Measurements from ENCODE around the gene MBD4. TPM values are rescaled to one million over a fixed set of nuclear protein-coding genes. Genes with fewer than 3 reads are reported as not detected.

The MBD4 gene
- total RNA-seq, 1 experiment from 2014 or later: 11.4 TPM

DNA sequence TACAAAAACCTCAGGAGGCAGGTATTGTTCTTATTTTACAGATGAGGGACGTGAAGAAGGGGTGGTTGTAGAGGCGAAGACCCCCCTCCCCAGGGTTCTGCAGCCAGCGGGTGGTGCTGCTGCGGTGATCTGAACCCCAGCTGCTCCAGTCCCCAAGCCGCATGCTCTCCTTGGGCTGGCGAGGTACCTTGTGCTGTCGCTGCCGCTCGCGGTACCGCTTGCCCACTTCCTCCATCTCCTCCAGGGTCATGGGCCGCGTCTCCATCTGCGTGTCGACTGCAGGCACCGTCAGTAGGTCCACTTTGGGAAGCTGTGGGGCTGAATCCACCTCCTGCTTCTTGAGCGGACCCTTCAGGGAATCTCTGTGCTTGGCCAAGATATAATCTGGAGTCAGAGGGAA lies 28.8 kb downstream of the MBD4 start:
- no peak for ATAC-seq
- H3F3A ChIP-seq (ENCODE audit: low read length, unreplicated experiment): no peaks in the 10 kb centered on the region
- no TSS peak for BruUV-seq (replicated peaks)
- H3K4me2 ChIP-seq (ENCODE audit: low read length): no peak overlapping the region
- peaks cover 21% of the 10 kb centered on the region; the same call in 1 of the 2 replicates for H3K4me1 ChIP-seq (ENCODE audit: insufficient read depth, low read length)
- no peaks in the 10 kb centered on the region for H4K20me1 ChIP-seq (ENCODE audit: low read length)
- no peaks in the 10 kb centered on the region for H3K27me3 ChIP-seq (ENCODE audit: low read length)
- H3K9me2 ChIP-seq (replicated peaks; ENCODE audit: low read length): no peaks in the 10 kb centered on the region
- intact Hi-C loops (cut with micrococcal nuclease): no loop called here
- H3K9me3 ChIP-seq (ENCODE audit: low read length): no peaks in the 10 kb centered on the region
- no peak overlapping the region for H3K4me3 ChIP-seq (ENCODE audit: low read length)
- H3K9ac ChIP-seq (ENCODE audit: low read length): no peak overlapping the region
- POLR2A ChIA-PET (ENCODE audit: unreplicated experiment): no interaction called here
- H3K27ac ChIP-seq (ENCODE audit: low read length): no peak overlapping the region
- H2AFZ ChIP-seq (ENCODE audit: low read length): no peak overlapping the region
- no peaks in the 10 kb centered on the region for H3K36me3 ChIP-seq (ENCODE audit: low read depth, low read length)
- no peak for DNase-seq
- no peaks in the 10 kb centered on the region for H3K79me2 ChIP-seq (ENCODE audit: low read length)
- no peak for TF ChIP-seq EZH2 (IDR thresholded peaks at IDR 0.05; ENCODE audit: low read length, unreplicated experiment)
- TF ChIP-seq EZH2phosphoT487 (IDR thresholded peaks at IDR 0.05; ENCODE audit: borderline replicate concordance, low read length): no peak
- TF ChIP-seq, protein P1, sequence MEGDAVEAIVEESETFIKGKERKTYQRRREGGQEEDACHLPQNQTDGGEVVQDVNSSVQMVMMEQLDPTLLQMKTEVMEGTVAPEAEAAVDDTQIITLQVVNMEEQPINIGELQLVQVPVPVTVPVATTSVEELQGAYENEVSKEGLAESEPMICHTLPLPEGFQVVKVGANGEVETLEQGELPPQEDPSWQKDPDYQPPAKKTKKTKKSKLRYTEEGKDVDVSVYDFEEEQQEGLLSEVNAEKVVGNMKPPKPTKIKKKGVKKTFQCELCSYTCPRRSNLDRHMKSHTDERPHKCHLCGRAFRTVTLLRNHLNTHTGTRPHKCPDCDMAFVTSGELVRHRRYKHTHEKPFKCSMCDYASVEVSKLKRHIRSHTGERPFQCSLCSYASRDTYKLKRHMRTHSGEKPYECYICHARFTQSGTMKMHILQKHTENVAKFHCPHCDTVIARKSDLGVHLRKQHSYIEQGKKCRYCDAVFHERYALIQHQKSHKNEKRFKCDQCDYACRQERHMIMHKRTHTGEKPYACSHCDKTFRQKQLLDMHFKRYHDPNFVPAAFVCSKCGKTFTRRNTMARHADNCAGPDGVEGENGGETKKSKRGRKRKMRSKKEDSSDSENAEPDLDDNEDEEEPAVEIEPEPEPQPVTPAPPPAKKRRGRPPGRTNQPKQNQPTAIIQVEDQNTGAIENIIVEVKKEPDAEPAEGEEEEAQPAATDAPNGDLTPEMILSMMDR (conservative IDR thresholded peaks at IDR 0.05; ENCODE audit: low read depth, low read length): no peak
- CTCF ChIA-PET: no interaction called here

DNA sequence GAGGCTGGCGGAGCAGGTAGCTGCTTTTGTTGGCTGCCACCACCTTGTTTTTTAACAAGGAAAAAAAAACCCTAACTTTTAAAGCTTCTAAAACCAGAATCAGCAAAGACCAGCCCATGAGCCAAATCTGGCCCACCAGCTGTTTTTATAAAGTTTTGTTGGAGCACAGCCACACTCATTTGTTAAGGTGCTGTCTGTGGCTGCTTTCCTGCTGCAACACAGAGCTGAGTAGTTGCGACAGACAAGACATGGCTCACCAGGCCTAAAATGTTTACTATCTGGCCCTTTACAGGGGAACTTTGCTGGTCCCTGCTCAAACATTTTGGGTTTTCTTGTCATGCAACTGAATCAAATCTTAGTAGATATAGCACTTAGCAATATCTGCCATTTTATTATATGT lies 30.2 kb downstream of the MBD4 start:
- BruUV-seq (replicated peaks): no TSS peak
- H2AFZ ChIP-seq (ENCODE audit: low read length): no peak overlapping the region
- no peaks in the 10 kb centered on the region for H3F3A ChIP-seq (ENCODE audit: low read length, unreplicated experiment)
- ATAC-seq (no peak), DNase-seq (no peak)
- H3K4me3 ChIP-seq (ENCODE audit: low read length): no peak overlapping the region
- TF ChIP-seq EZH2phosphoT487 (IDR thresholded peaks at IDR 0.05; ENCODE audit: borderline replicate concordance, low read length) (no peak), EZH2 (IDR thresholded peaks at IDR 0.05; ENCODE audit: low read length, unreplicated experiment) (no peak)
- TF ChIP-seq, protein P1 (conservative IDR thresholded peaks at IDR 0.05; ENCODE audit: low read depth, low read length): no peak
- no peaks in the 10 kb centered on the region for H3K9me2 ChIP-seq (replicated peaks; ENCODE audit: low read length)
- ChIA-PET CTCF (no interaction called here), POLR2A (ENCODE audit: unreplicated experiment) (interaction anchor here (0.6 kb wide), 1 partner anchor 82 kb away, joined by 3 read pairs; no protein-coding TSS in a partner anchor)
- H3K36me3 ChIP-seq (ENCODE audit: low read depth, low read length): no peaks in the 10 kb centered on the region
- H3K9ac ChIP-seq (ENCODE audit: low read length): no peak overlapping the region
- H3K27me3 ChIP-seq (ENCODE audit: low read length): no peaks in the 10 kb centered on the region
- H3K9me3 ChIP-seq (ENCODE audit: low read length): no peaks in the 10 kb centered on the region
- no peaks in the 10 kb centered on the region for H4K20me1 ChIP-seq (ENCODE audit: low read length)
- H3K79me2 ChIP-seq (ENCODE audit: low read length): no peaks in the 10 kb centered on the region
- H3K4me1 ChIP-seq (ENCODE audit: insufficient read depth, low read length): peaks cover 19% of the 10 kb centered on the region; the same call in 1 of the 2 replicates
- no peak overlapping the region for H3K4me2 ChIP-seq (ENCODE audit: low read length)
- no peak overlapping the region for H3K27ac ChIP-seq (ENCODE audit: low read length)
- intact Hi-C loops (cut with micrococcal nuclease): no loop called here

DNA sequence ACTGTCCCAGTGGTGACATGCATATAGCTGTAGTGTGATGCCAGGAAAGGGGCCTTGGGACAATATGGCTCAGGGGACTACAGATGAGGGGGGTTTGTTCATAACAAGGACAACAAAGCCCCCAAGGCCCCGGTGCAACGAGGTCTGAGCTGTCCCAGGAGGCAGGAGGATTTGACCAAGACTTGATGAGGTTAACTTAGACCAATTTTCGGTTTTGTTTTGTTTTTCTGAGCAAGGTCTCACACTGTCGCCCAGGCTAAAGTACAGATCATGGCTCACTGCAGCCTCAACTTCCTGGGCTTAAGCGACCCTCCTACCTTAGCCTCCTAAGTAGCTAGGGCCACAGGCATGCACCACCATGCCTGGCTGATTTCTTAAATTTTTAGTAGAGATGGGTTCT lies 35.1 kb downstream of the MBD4 start:
- no peak for ATAC-seq

More for the DNA sequence above, 35.1 kb downstream of the MBD4 start:
- no peaks in the 10 kb centered on the region for H4K20me1 ChIP-seq (ENCODE audit: low read length)
- intact Hi-C loops (cut with micrococcal nuclease): no loop called here
- H3K9ac ChIP-seq (ENCODE audit: low read length): no peak overlapping the region
- H3F3A ChIP-seq (ENCODE audit: low read length, unreplicated experiment): no peaks in the 10 kb centered on the region
- no peaks in the 10 kb centered on the region for H3K9me2 ChIP-seq (replicated peaks; ENCODE audit: low read length)
- H2AFZ ChIP-seq (ENCODE audit: low read length): no peak overlapping the region
- H3K27ac ChIP-seq (ENCODE audit: low read length): no peak overlapping the region
- H3K4me1 ChIP-seq (ENCODE audit: insufficient read depth, low read length): no peaks in the 10 kb centered on the region
- H3K27me3 ChIP-seq (ENCODE audit: low read length): no peaks in the 10 kb centered on the region
- no peak for DNase-seq
- no peaks in the 10 kb centered on the region for H3K9me3 ChIP-seq (ENCODE audit: low read length)
- H3K36me3 ChIP-seq (ENCODE audit: low read depth, low read length): no peaks in the 10 kb centered on the region
- TF ChIP-seq, protein P1 (conservative IDR thresholded peaks at IDR 0.05; ENCODE audit: low read depth, low read length): no peak
- TF ChIP-seq EZH2 (IDR thresholded peaks at IDR 0.05; ENCODE audit: low read length, unreplicated experiment) (no peak), EZH2phosphoT487 (IDR thresholded peaks at IDR 0.05; ENCODE audit: borderline replicate concordance, low read length) (no peak)
- no peak overlapping the region for H3K4me2 ChIP-seq (ENCODE audit: low read length)
- ChIA-PET CTCF (no interaction called here), POLR2A (ENCODE audit: unreplicated experiment) (no interaction called here)
- BruUV-seq (replicated peaks): no TSS peak
- H3K79me2 ChIP-seq (ENCODE audit: low read length): no peaks in the 10 kb centered on the region
- no peak overlapping the region for H3K4me3 ChIP-seq (ENCODE audit: low read length)
